HepG2 (cell line): ENCODE measurements around the gene LSMEM2. TPM values are rescaled to one million over a fixed set of nuclear protein-coding genes. Genes with fewer than 3 reads are reported as not detected.

Experiments
- CBFB ChIP-seq: sonication (generic); formaldehyde crosslinking; IDR thresholded peaks from 2 replicates; pipeline ENCODE4 v1.4.0; 2020; ENCODE audit warnings: missing genetic modification reagents
- EHMT2 ChIP-seq: fragments of 200-600 bp; sonication (generic); IDR thresholded peaks from 2 replicates; pipeline ENCODE4 v1.7.0; 2017; ENCODE audit warnings: antibody characterized with exemption, low read depth, low read length, borderline replicate concordance
- GPN1 ChIP-seq: sonication (generic); formaldehyde crosslinking; IDR thresholded peaks from 2 replicates; pipeline ENCODE4 v1.5.1; 2020; ENCODE audit warnings: missing genetic modification reagents, borderline replicate concordance
- GTF3A ChIP-seq: sonication (generic); formaldehyde crosslinking; conservative IDR thresholded peaks from 2 replicates; pipeline ENCODE4 v1.4.0; 2020; ENCODE audit warnings: mild to moderate bottlenecking, missing genetic modification reagents
- HDAC1 ChIP-seq: sonication (generic); formaldehyde crosslinking; IDR thresholded peaks from 2 replicates; pipeline ENCODE4 v1.5.1; 2020; ENCODE audit warnings: mild to moderate bottlenecking, missing genetic modification reagents
- HOXA7 ChIP-seq: sonication (generic); formaldehyde crosslinking; IDR thresholded peaks from 2 replicates; pipeline ENCODE4 v1.8.1; 2022; ENCODE audit warnings: mild to moderate bottlenecking, missing genetic modification reagents, moderate library complexity
- KAT2B ChIP-seq: fragments of 150-350 bp; IDR thresholded peaks from 2 replicates; pipeline ENCODE4 v1.6.1; 2014; ENCODE audit warnings: low read depth, low read length, borderline replicate concordance
- MZF1 ChIP-seq: sonication (generic); formaldehyde crosslinking; IDR thresholded peaks from 2 replicates; pipeline ENCODE4 v1.8.1; 2023; ENCODE audit warnings: mild to moderate bottlenecking, missing genetic modification reagents, borderline replicate concordance
- NFKB2 ChIP-seq: sonication (generic); formaldehyde crosslinking; IDR thresholded peaks from 2 replicates; pipeline ENCODE4 v1.4.0; 2020; ENCODE audit warnings: missing genetic modification reagents, borderline replicate concordance
- PAWR ChIP-seq: sonication (generic); formaldehyde crosslinking; IDR thresholded peaks from 2 replicates; pipeline ENCODE4 v1.4.0; 2020; ENCODE audit warnings: missing genetic modification reagents, mild to moderate bottlenecking, borderline replicate concordance
- REL ChIP-seq: sonication (generic); formaldehyde crosslinking; conservative IDR thresholded peaks from 2 replicates; pipeline ENCODE4 v1.8.0; 2022; ENCODE audit warnings: mild to moderate bottlenecking, missing genetic modification reagents, moderate library complexity
- RFXANK ChIP-seq: IDR thresholded peaks from 2 replicates; pipeline ENCODE4 v1.6.1; 2016
- SIX4 ChIP-seq: sonication (generic); formaldehyde crosslinking; IDR thresholded peaks from 2 replicates; pipeline ENCODE4 v1.4.0; 2020; ENCODE audit warnings: missing genetic modification reagents
- SRY ChIP-seq: sonication (generic); formaldehyde crosslinking; IDR thresholded peaks from 2 replicates; pipeline ENCODE4 v1.8.0; 2022; ENCODE audit warnings: mild to moderate bottlenecking, missing genetic modification reagents
- TCF7L2 ChIP-seq: IDR thresholded peaks from 2 replicates; pipeline ENCODE4 v1.6.1; 2011; ENCODE audit warnings: mild to moderate bottlenecking, low read depth, low read length, moderate library complexity
- TFAP4 ChIP-seq: sonication (generic); IDR thresholded peaks from 2 replicates; pipeline ENCODE4 v1.6.1; 2016; ENCODE audit warnings: low read depth, borderline replicate concordance
- THAP9 ChIP-seq: sonication (generic); formaldehyde crosslinking; IDR thresholded peaks from 2 replicates; pipeline ENCODE4; 2020; ENCODE audit warnings: missing genetic modification reagents, mild to moderate bottlenecking, borderline replicate concordance
- ZBTB2 ChIP-seq: sonication (generic); formaldehyde crosslinking; IDR thresholded peaks from 2 replicates; pipeline ENCODE4 v1.8.0; 2022; ENCODE audit warnings: low read depth, missing genetic modification reagents
- ZNF232 ChIP-seq: sonication (generic); formaldehyde crosslinking; IDR thresholded peaks from 2 replicates; pipeline ENCODE4 v1.4.0; 2020; ENCODE audit warnings: missing genetic modification reagents, borderline replicate concordance
- ZNF282 ChIP-seq: fragments of 450-650 bp; IDR thresholded peaks from 2 replicates; pipeline ENCODE4 v1.6.1; 2018; ENCODE audit not compliant: partially characterized antibody
- ZNF337 ChIP-seq: sonication (generic); formaldehyde crosslinking; IDR thresholded peaks from 2 replicates; pipeline ENCODE4 v1.5.1; 2020; ENCODE audit warnings: missing genetic modification reagents, low read depth, mild to moderate bottlenecking, borderline replicate concordance
- ZNF580 ChIP-seq: IDR thresholded peaks from 2 replicates; pipeline ENCODE4 v1.6.1; 2016; ENCODE audit warnings: low read depth, borderline replicate concordance
- ZNF598 ChIP-seq: sonication (generic); formaldehyde crosslinking; IDR thresholded peaks from 2 replicates; pipeline ENCODE4 v1.5.1; 2020; ENCODE audit warnings: mild to moderate bottlenecking, missing genetic modification reagents, borderline replicate concordance
- ZNF749 ChIP-seq: sonication (generic); formaldehyde crosslinking; IDR thresholded peaks from 2 replicates; pipeline ENCODE4 v1.8.0; 2022; ENCODE audit warnings: mild to moderate bottlenecking, missing genetic modification reagents, moderate library complexity, borderline replicate concordance
- ZSCAN22 ChIP-seq: sonication (generic); formaldehyde crosslinking; IDR thresholded peaks from 2 replicates; pipeline ENCODE4 v1.4.0; 2020; ENCODE audit warnings: mild to moderate bottlenecking, missing genetic modification reagents
- polyA plus RNA-seq, 8 experiments: library from polyadenylated mRNA; depleted of rRNA in 3 of 8; stranded (reverse) in 7 of 8; unstranded in 1 of 8; fragments of >200 nt; fragmentation: Illumina TruSeq in 4 of 8; extraction: Trizol in 4 of 8; gene quantifications; 2 replicates each; pipeline versions ENCODE4 v1.2.1 to v1.2.3, GENCODE V29; 2011 to 2016; ENCODE audit warnings: low read depth in 4 of 8, missing spikeins in 1 of 8, mixed read lengths in 1 of 8; ENCODE audit not compliant: insufficient read depth in 1 of 8
- total RNA-seq, 5 experiments: library from RNA; depleted of rRNA; stranded (reverse); fragments of >200 nt; fragmentation: Illumina TruSeq; extraction: Trizol; gene quantifications; 2 replicates each; pipeline ENCODE4 v1.2.3, GENCODE V29; 2016; ENCODE audit warnings: low read depth in 1 of 5

Gene LSMEM2
- total and polyA plus RNA-seq, 2 of the 13 experiments (the other 11 are each of a cell fraction or from before 2014, with no cell fraction given): 0.07 to 0.41 TPM

- TF ChIP-seq TFAP4 (peak; percentile 92), SIX4 (no peak), ZBTB2 (CRISPR knock-in tag) (0 out of 2 replicates have a peak, but pooled peaks have one; percentile 12), KAT2B (no peak), ZNF337 (peak; percentile 56; the same call in 1 of the 2 replicates), HOXA7 (CRISPR knock-in tag) (no peak), TCF7L2 (no peak), EHMT2 (no peak), ZNF282 (no peak), HDAC1 (CRISPR knock-in tag) (peak; percentile 95), MZF1 (no peak), GTF3A (CRISPR knock-in tag) (0 out of 2 replicates have a peak, but pooled peaks have one; percentile 4), ZNF232 (CRISPR knock-in tag) (peak; percentile 58; the same call in 1 of the 2 replicates), ZNF749 (CRISPR knock-in tag) (no peak), RFXANK (CRISPR knock-in tag) (no peak), REL (CRISPR knock-in tag) (no peak), NFKB2 (CRISPR knock-in tag) (peak; percentile 83; the same call in 1 of the 2 replicates), PAWR (CRISPR knock-in tag) (0 out of 2 replicates have a peak, but pooled peaks have one; percentile 40), ZNF580 (0 out of 2 replicates have a peak, but pooled peaks have one; percentile 35), THAP9 (CRISPR knock-in tag) (peak; percentile 27; the same call in 1 of the 2 replicates), GPN1 (CRISPR knock-in tag) (no peak), CBFB (CRISPR knock-in tag) (0 out of 2 replicates have a peak, but pooled peaks have one; percentile 44), ZNF598 (CRISPR knock-in tag) (peak; percentile 74; the same call in 1 of the 2 replicates), ZSCAN22 (CRISPR knock-in tag) (no peak), SRY (CRISPR knock-in tag) (no peak)
These were observed 49.2 kb downstream of the LSMEM2 start, which contains the start of gene TUSC2 (continued) for GRCh38 chr3:50327943-50328691.
